Tibial artery (tissue), 4 donors: ENCODE measurements around the gene NAA25.

Source experiments
- DNase-seq, 2 donors: peaks; one replicate each; pipeline ENCODE4 v3.0.0-alpha.2; 2019
- H3K27ac ChIP-seq, 2 donors: fragments of 200-600 bp; sonication (generic) in 1 of 2; 1 replicate in 1 of 2; 2 replicates in 1 of 2; pipeline ENCODE4 v1.5.1; 2018 to 2019; ENCODE audit warnings: mild to moderate bottlenecking in 1 of 2
- H3K27me3 ChIP-seq, 2 donors: fragments of 200-600 bp; sonication (generic) in 1 of 2; one replicate each; pipeline versions ENCODE4 v1.5.1 to v1.6.0; 2016 to 2019
- H3K36me3 ChIP-seq, 3 donors: fragments of 200-600 bp; sonication (generic) in 2 of 3; one replicate each; pipeline ENCODE4 v1.5.1; 2016 to 2019; ENCODE audit warnings: mild to moderate bottlenecking in 2 of 3
- H3K4me1 ChIP-seq, 4 donors: fragments of 200-600 bp; sonication (generic) in 2 of 4; 1 replicate in 3 of 4; 2 replicates in 1 of 4; pipeline ENCODE4 v1.5.1; 2016 to 2019
- H3K4me3 ChIP-seq, 2 donors: fragments of 200-600 bp; sonication (generic) in 1 of 2; 1 replicate in 1 of 2; 2 replicates in 1 of 2; pipeline ENCODE4 v1.5.1; 2018 to 2019; ENCODE audit warnings: mild to moderate bottlenecking in 2 of 2
- H3K9me3 ChIP-seq, 3 donors: fragments of 200-600 bp; sonication (generic) in 1 of 3; one replicate each; pipeline ENCODE4 v1.5.1; 2016 to 2019
- CTCF ChIP-seq, 2 experiments: fragments of 200-600 bp in 1 of 2; fragments of 450-650 bp in 1 of 2; IDR thresholded peaks; one replicate each; pipeline ENCODE4 v1.5.1; 2017 to 2019; ENCODE audit warnings: antibody characterized with exemption in 2 of 2, mild to moderate bottlenecking in 1 of 2, moderate library complexity in 1 of 2
- intact Hi-C: fragments of 100-400 bp; cut with DNase I; formaldehyde crosslinking; loops from one replicate; pipeline ENCODE4 v1.15.0; 2023; ENCODE audit warnings: low total_unique reads

Gene NAA25

GRCh38 chr12:112148031-112148513, 39.5 kb upstream of the NAA25 start:
- peaks cover 86 to 95% (median 92%) of the 10 kb centered on the region in 3 donors for H3K36me3 ChIP-seq
- intact Hi-C loops = no loop called here
- H3K27me3 ChIP-seq = no peaks in the 10 kb centered on the region
- no peak for TF ChIP-seq CTCF (IDR thresholded peaks at IDR 0.05)
- no peak for DNase-seq
- H3K4me1 ChIP-seq = no peaks in the 10 kb centered on the region
- H3K4me3 ChIP-seq = no peak overlapping the region
- H3K27ac ChIP-seq = peak overlapping the region in 1 of 2 donors; percentile 6
- H3K9me3 ChIP-seq = no peaks in the 10 kb centered on the region

GRCh38 chr12:112146123-112146522, 37.5 kb upstream of the NAA25 start:
- intact Hi-C loops = no loop called here
- Histone ChIP-seq H3K4me1 (no peaks in the 10 kb centered on the region), H3K27me3 (no peaks in the 10 kb centered on the region), H3K36me3 (peaks cover 84 to 95% (median 92%) of the 10 kb centered on the region in 3 donors), H3K4me3 (no peak overlapping the region), H3K9me3 (no peaks in the 10 kb centered on the region), H3K27ac (no peak overlapping the region)
- no peak for TF ChIP-seq CTCF (IDR thresholded peaks at IDR 0.05)
- DNase-seq = no peak

- intact Hi-C loops = no loop called here
- H3K27ac ChIP-seq = no peak overlapping the region
Measured at GRCh38 chr12:112140728-112141127, 32.1 kb upstream of the NAA25 start.

GRCh38 chr12:112134731-112135130, 26.1 kb upstream of the NAA25 start:
- Histone ChIP-seq H3K36me3 (peaks cover 41 to 52% (median 52%) of the 10 kb centered on the region in 3 donors), H3K4me1 (peaks cover 0 to 26% (median 12%) of the 10 kb centered on the region in 4 donors), H3K27ac (no peak overlapping the region), H3K9me3 (no peaks in the 10 kb centered on the region), H3K27me3 (no peaks in the 10 kb centered on the region), H3K4me3 (no peak overlapping the region)
- TF ChIP-seq CTCF (IDR thresholded peaks at IDR 0.05) = no peak
- intact Hi-C loops = no loop called here
- DNase-seq = no peak

More at GRCh38 chr12:112140728-112141127, 32.1 kb upstream of the NAA25 start:
- no peak for TF ChIP-seq CTCF (IDR thresholded peaks at IDR 0.05)
- H3K4me3 ChIP-seq = no peak overlapping the region
- H3K27me3 ChIP-seq = no peaks in the 10 kb centered on the region
- no peak for DNase-seq
- no peaks in the 10 kb centered on the region for H3K4me1 ChIP-seq
- H3K9me3 ChIP-seq = no peaks in the 10 kb centered on the region
- H3K36me3 ChIP-seq = peaks cover 82 to 98% (median 96%) of the 10 kb centered on the region in 3 donors

- TF ChIP-seq CTCF (IDR thresholded peaks at IDR 0.05) = no peak
- no peak for DNase-seq
- Histone ChIP-seq H3K27me3 (no peaks in the 10 kb centered on the region), H3K27ac (no peak overlapping the region), H3K4me3 (no peak overlapping the region), H3K4me1 (peaks cover 0 to 38% (median 16%) of the 10 kb centered on the region in 4 donors), H3K9me3 (no peaks in the 10 kb centered on the region), H3K36me3 (peaks cover 35 to 39% (median 39%) of the 10 kb centered on the region in 3 donors)
- intact Hi-C loops = no loop called here
Measured at GRCh38 chr12:112133418-112133817, 24.8 kb upstream of the NAA25 start.
